Astrocyte (in vitro differentiated cells and primary cell): ENCODE data around the gene MMAB. TPM values are rescaled to one million over a fixed set of nuclear protein-coding genes. Genes with fewer than 3 reads are reported as not detected.

Experiments used
- DNase-seq: peaks from one replicate; pipeline ENCODE4 v3.0.0-alpha.2; 2010; ENCODE audit warnings: low read depth
- FAIRE-seq: peaks from 2 replicates; lab custom pipeline; 2011; peaks lifted over from hg19 to GRCh38; lab: Jason Lieb, UNC
- H2AFZ ChIP-seq: 2 replicates; pipeline ENCODE4 v1.6.0; 2012; ENCODE audit warnings: low read depth, low read length, inconsistent platforms
- H3K27ac ChIP-seq: 2 replicates; pipeline ENCODE4 v1.5.1; 2011; ENCODE audit warnings: low read depth, low read length, inconsistent platforms
- H3K27me3 ChIP-seq: 2 replicates; pipeline ENCODE4 v1.6.0; 2011; ENCODE audit warnings: low read length, inconsistent platforms; ENCODE audit not compliant: insufficient read depth
- H3K36me3 ChIP-seq: 2 replicates; pipeline ENCODE4 v1.5.1; 2011; ENCODE audit warnings: low read length, inconsistent platforms; ENCODE audit not compliant: insufficient read depth
- H3K4me1 ChIP-seq: 2 replicates; pipeline ENCODE4 v1.5.1; 2011; ENCODE audit warnings: low read length, inconsistent platforms; ENCODE audit not compliant: insufficient read depth
- H3K4me2 ChIP-seq: 2 replicates; pipeline ENCODE4 v1.6.0; 2012; ENCODE audit warnings: low read length, inconsistent platforms
- H3K4me3 ChIP-seq: 2 replicates; pipeline ENCODE4 v1.5.1; 2011; ENCODE audit warnings: low read depth, mild to moderate bottlenecking, low read length, inconsistent platforms; ENCODE audit not compliant: insufficient read depth
- H3K79me2 ChIP-seq: 2 replicates; pipeline ENCODE4 v1.6.0; 2012; ENCODE audit warnings: mild to moderate bottlenecking, low read length, inconsistent platforms; ENCODE audit not compliant: insufficient read depth
- H3K9ac ChIP-seq: 2 replicates; pipeline ENCODE4 v1.6.0; 2012; ENCODE audit warnings: mild to moderate bottlenecking, low read length, inconsistent platforms
- H3K9me3 ChIP-seq: 2 replicates; pipeline ENCODE4 v1.5.1; 2012; ENCODE audit warnings: low read depth, mild to moderate bottlenecking, low read length, inconsistent platforms; ENCODE audit not compliant: insufficient read depth
- H4K20me1 ChIP-seq: 2 replicates; pipeline ENCODE4 v1.6.0; 2012; ENCODE audit warnings: low read length, inconsistent platforms; ENCODE audit not compliant: insufficient read depth
- H3K27ac Mint-ChIP-seq: one replicate; pipeline ENCODE4 v1.8.0; 2021; ENCODE audit warnings: mild to moderate bottlenecking, mixed read lengths; ENCODE audit not compliant: unreplicated experiment
- H3K27me3 Mint-ChIP-seq: one replicate; pipeline ENCODE4 v1.8.0; 2021; ENCODE audit warnings: low read depth, mixed read lengths; ENCODE audit not compliant: unreplicated experiment
- H3K36me3 Mint-ChIP-seq: one replicate; pipeline ENCODE4 v1.8.0; 2021; ENCODE audit warnings: low read depth, mixed read lengths; ENCODE audit not compliant: unreplicated experiment
- H3K4me1 Mint-ChIP-seq: one replicate; pipeline ENCODE4 v1.8.0; 2021; ENCODE audit warnings: low read depth, mixed read lengths; ENCODE audit not compliant: unreplicated experiment
- H3K4me3 Mint-ChIP-seq: one replicate; pipeline ENCODE4 v1.8.0; 2021; ENCODE audit warnings: mild to moderate bottlenecking, moderate library complexity, mixed read lengths; ENCODE audit not compliant: unreplicated experiment
- H3K9me3 Mint-ChIP-seq: one replicate; pipeline ENCODE4 v1.8.0; 2021; ENCODE audit warnings: mild to moderate bottlenecking, mixed read lengths; ENCODE audit not compliant: unreplicated experiment
- EZH2 ChIP-seq: IDR thresholded peaks from 2 replicates; pipeline ENCODE4 v1.6.1; 2012; ENCODE audit warnings: mild to moderate bottlenecking, low read length, inconsistent platforms; ENCODE audit not compliant: insufficient read depth
- total RNA-seq: library from RNA; stranded (reverse); gene quantifications from 2 replicates; pipeline ENCODE4 v1.2.1, GENCODE V29; 2021
- TF ChIP-seq, protein P1 (sequence below): IDR thresholded peaks from 2 replicates; pipeline ENCODE4 v1.5.1; 2011; ENCODE audit warnings: low read depth, mild to moderate bottlenecking, inconsistent platforms, low read length, moderate library complexity; ENCODE audit not compliant: insufficient read depth

The MMAB gene
- total RNA-seq, 1 donor from 2014 or later = 17.8 TPM

DNA sequence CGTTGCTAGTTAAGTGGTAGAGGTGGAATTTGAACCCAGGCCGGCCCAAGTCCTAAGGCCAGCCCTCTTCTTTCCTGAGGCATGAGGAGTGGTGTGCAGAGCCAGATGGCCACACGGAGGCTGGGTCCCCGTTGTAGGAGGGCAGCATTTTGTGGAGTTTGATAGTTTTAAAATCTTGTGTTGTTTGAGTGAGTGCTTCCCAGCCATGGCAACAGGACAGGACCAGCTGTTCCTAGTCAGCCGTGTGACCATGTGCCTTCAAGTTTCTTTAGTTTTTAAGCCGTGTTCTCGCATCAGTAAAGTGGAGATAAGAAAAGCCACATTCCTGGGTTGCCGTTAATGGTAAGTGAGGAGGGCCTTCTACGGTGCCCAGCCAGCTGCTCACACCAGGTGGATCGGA, 51.5 kb downstream of the MMAB start:
- H3K4me1 ChIP-seq = peaks cover 15% of the 10 kb centered on the region
- H3K9ac ChIP-seq = no peak overlapping the region
- H3K4me2 ChIP-seq = no peak overlapping the region
- no peaks in the 10 kb centered on the region for H4K20me1 ChIP-seq
- FAIRE-seq (no peak), DNase-seq (no peak)
- H3K9me3 ChIP-seq = no peaks in the 10 kb centered on the region
- Mint-ChIP-seq H3K9me3 (peaks cover 1% of the 10 kb centered on the region), H3K36me3 (peaks cover 26% of the 10 kb centered on the region), H3K27me3 (no peaks in the 10 kb centered on the region), H3K27ac (no peak overlapping the region), H3K4me3 (no peak overlapping the region), H3K4me1 (peaks cover 10% of the 10 kb centered on the region)
- H3K4me3 ChIP-seq = no peak overlapping the region
- H3K27ac ChIP-seq = no peak overlapping the region
- H3K27me3 ChIP-seq = no peaks in the 10 kb centered on the region
- no peak overlapping the region for H2AFZ ChIP-seq
- no peak for TF ChIP-seq EZH2
- TF ChIP-seq, protein P1, sequence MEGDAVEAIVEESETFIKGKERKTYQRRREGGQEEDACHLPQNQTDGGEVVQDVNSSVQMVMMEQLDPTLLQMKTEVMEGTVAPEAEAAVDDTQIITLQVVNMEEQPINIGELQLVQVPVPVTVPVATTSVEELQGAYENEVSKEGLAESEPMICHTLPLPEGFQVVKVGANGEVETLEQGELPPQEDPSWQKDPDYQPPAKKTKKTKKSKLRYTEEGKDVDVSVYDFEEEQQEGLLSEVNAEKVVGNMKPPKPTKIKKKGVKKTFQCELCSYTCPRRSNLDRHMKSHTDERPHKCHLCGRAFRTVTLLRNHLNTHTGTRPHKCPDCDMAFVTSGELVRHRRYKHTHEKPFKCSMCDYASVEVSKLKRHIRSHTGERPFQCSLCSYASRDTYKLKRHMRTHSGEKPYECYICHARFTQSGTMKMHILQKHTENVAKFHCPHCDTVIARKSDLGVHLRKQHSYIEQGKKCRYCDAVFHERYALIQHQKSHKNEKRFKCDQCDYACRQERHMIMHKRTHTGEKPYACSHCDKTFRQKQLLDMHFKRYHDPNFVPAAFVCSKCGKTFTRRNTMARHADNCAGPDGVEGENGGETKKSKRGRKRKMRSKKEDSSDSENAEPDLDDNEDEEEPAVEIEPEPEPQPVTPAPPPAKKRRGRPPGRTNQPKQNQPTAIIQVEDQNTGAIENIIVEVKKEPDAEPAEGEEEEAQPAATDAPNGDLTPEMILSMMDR = no peak
- H3K79me2 ChIP-seq = no peaks in the 10 kb centered on the region
- peaks cover 16% of the 10 kb centered on the region for H3K36me3 ChIP-seq

DNA sequence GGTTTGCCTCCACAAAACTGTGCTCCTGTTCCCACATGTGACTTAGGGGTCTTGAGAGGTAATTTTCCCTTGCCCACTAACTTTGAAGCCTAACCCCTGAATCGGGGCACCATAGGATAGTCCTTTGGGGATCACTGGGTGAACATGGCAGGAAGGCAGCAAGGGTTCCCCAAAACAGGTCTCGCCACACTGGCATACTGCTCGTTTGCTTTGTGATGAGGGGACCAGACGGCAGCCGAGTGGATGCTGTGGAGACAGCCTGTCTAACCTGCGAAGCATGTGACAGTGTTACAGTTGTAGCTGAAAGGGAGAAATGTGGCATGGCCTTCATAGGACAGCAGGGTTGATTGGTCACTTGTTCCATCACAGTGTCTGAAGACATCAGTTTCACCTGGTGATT, 53.5 kb downstream of the MMAB start:
- H3K36me3 Mint-ChIP-seq = peaks cover 29% of the 10 kb centered on the region
- H3K27ac Mint-ChIP-seq = no peak overlapping the region
- no peak overlapping the region for H3K4me3 Mint-ChIP-seq
- peaks cover 10% of the 10 kb centered on the region for H3K4me1 Mint-ChIP-seq
- no peak for TF ChIP-seq EZH2
- TF ChIP-seq, protein P1 = no peak
- H2AFZ ChIP-seq = no peak overlapping the region
- no peaks in the 10 kb centered on the region for H4K20me1 ChIP-seq
- peaks cover 1% of the 10 kb centered on the region for H3K9me3 Mint-ChIP-seq
- H3K27ac ChIP-seq = peak overlapping the region; percentile 70
- FAIRE-seq (no peak), DNase-seq (no peak)
- no peak overlapping the region for H3K4me3 ChIP-seq
- no peak overlapping the region for H3K4me2 ChIP-seq
- H3K9me3 ChIP-seq = no peaks in the 10 kb centered on the region
- no peaks in the 10 kb centered on the region for H3K27me3 Mint-ChIP-seq
- peaks cover 15% of the 10 kb centered on the region for H3K4me1 ChIP-seq
- H3K79me2 ChIP-seq = no peaks in the 10 kb centered on the region
- H3K27me3 ChIP-seq = no peaks in the 10 kb centered on the region
- peaks cover 18% of the 10 kb centered on the region for H3K36me3 ChIP-seq
- peak overlapping the region; percentile 66 for H3K9ac ChIP-seq

DNA sequence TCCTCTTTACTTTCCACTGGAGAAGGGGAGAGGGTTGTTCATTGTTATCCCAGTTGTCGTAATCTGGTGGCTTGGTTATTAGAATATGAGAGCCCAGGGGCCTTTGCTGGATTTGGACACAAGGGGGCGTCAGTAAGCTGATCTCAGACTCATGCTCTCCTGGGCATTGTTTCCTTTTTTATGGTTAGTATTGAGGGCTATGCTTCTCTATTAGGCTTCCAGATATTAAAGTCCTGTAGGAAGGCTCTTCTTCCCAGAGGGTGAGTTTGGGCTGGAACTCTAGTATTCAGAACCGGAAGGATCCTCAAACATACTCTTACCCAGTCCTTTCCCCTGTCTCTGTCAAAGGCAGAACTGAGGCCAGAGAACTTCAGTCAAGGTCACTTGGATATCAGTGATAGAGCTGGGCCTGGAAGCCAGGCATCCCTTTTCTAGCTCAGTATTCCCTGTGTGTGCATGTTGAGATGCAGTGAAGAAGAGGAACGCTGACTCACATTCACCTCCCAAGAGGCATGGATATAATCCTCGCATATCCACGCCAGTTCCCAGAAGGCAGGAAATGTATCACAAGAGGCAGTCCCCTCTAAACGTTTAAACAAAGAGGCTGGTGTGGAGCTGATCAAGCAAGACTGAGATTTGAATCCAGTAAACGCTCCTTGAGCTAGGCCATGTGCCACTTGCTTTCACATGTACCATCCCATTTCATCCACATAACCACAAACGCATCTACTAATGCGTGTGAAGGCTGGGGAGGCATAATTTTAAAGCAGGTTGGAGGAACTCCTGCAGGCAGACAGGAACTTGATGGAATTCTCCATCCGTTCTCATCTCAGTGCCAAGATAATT, 54.3 kb downstream of the MMAB start:
- no peaks in the 10 kb centered on the region for H3K9me3 ChIP-seq
- no peaks in the 10 kb centered on the region for H4K20me1 ChIP-seq
- H2AFZ ChIP-seq = peak overlapping the region; percentile 49
- Mint-ChIP-seq H3K9me3 (peaks cover 1% of the 10 kb centered on the region), H3K4me1 (peaks cover 10% of the 10 kb centered on the region), H3K4me3 (peak overlapping the region; percentile 4), H3K27me3 (no peaks in the 10 kb centered on the region), H3K27ac (peak overlapping the region; percentile 60), H3K36me3 (peaks cover 33% of the 10 kb centered on the region)
- TF ChIP-seq, protein P1 = peak; percentile 97
- TF ChIP-seq EZH2 = no peak
- peak overlapping the region; percentile 70 for H3K27ac ChIP-seq
- H3K9ac ChIP-seq = peak overlapping the region; percentile 66
- FAIRE-seq (peak; percentile 94), DNase-seq (peak; percentile 85)
- no peaks in the 10 kb centered on the region for H3K27me3 ChIP-seq
- no peak overlapping the region for H3K4me3 ChIP-seq
- no peaks in the 10 kb centered on the region for H3K79me2 ChIP-seq
- H3K36me3 ChIP-seq = peaks cover 15% of the 10 kb centered on the region
- H3K4me2 ChIP-seq = peak overlapping the region; percentile 57
- peaks cover 15% of the 10 kb centered on the region for H3K4me1 ChIP-seq
